ENCODE data around the gene OR2B6. TPM values are rescaled to one million over a fixed set of nuclear protein-coding genes. Genes with fewer than 3 reads are reported as not detected.

Gene OR2B6
- not detected in 2 replicates for polyA plus RNA-seq

GRCh38 chr6:27956941-27957340 is at the start of gene OR2B6:
Gene OR2B6, plus strand, starts transcription at chr6:27957241. Its CDS starts 0 bp downstream, at chr6:27957241.

GRCh38 chr6:27911956-27912446 is 45.0 kb upstream of the OR2B6 start, which contains the start of gene OR2B2:
Gene OR2B2, minus strand, starts transcription at chr6:27912396. Its CDS starts 77 bp downstream, at chr6:27912319.

Other genes starting within 250 kb of the OR2B6 start
- not detected in 2 replicates for gene OR2B2, start 44.8 kb upstream of the OR2B6 start, polyA plus RNA-seq
- gene ZNF165, start 123.3 kb downstream of the OR2B6 start, polyA plus RNA-seq, result 1.7 and 6.1 TPM in 2 replicates
- gene ZSCAN16, start 167.4 kb downstream of the OR2B6 start, polyA plus RNA-seq, result 0.43 and 6.8 TPM in 2 replicates
- 4.5 and 4.8 TPM in 2 replicates for gene ZKSCAN8, start 184.6 kb downstream of the OR2B6 start, polyA plus RNA-seq

All from Purkinje cell (primary cell).